EL (cell line): Measurements from ENCODE around the gene CYTH1.
"Not testable (repeated sequence)": the region's sequence is repeated elsewhere in the genome, so short reads cannot be mapped to it uniquely, and the experiment has no call there.

Experiments
- DNase-seq: peaks from one replicate; pipeline ENCODE4 v3.0.0-alpha.2; 2016

The CYTH1 gene

GRCh38 chr17:78785011-78785662 is 3.1 kb upstream of the CYTH1 start:
- no peak for DNase-seq

GRCh38 chr17:78784352-78784751 is 2.3 kb upstream of the CYTH1 start:
- no peak for DNase-seq

- DNase-seq: no peak
Observed at GRCh38 chr17:78783711-78784324, 1.7 kb upstream of the CYTH1 start.

DNA sequence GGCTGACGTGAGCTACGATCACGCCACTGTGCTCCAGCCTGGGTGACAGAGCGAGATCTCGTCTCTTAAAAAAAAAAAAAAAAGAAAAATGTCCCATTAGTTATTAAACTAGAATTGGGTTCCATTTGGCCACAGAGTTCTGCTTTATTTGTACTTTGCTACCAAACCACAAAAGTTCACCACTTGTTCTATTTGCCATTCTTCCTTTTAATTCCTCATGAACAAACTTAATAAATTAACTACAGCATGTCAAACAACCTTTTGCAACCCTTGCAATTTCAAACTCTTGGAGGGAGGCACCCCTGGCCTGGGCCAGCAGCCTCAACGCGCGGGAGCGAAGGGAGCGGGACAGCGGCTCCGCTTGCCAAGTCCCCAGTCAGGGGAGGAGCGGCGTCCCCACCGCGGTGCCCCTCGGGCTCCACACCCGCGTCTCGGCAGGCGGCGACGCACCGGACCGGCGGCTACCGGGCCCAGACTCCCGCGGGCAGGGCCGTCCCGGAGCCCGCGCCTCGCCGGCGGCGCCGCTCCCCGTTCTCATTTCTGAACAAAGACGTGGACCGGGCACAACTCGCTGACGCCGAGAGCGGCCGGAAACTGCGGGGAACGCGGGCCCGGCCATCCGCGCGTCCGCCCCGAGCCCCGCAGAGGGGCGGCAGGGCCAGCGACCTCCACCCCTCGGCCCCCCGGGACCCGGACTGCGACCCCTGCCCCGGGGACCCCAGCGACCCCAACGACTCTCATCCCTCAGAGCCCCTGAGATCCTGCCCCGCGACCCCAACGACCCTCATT is 775 bp downstream of the CYTH1 start:
- peak; percentile 44 for DNase-seq

DNA sequence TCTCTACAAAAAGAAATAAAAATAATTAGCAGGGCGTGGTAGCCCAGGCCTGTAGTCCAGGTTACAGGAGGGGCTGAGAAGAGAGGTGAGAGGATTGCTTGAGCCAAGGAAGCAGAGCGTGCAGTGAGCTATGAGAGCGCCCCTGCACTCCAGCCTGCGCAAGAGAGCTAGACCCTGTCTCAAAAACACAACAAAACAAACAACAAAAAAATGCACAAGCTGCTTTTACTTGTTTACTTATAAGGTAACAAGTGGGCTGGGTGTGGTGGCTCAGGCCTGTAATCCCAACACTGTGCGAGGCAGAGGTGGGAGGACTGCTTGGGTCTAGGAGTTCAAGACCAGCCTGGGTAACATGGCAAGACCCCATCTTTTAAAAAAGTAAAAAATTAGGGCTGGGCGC is 1.7 kb downstream of the CYTH1 start:
- DNase-seq: no peak

DNA sequence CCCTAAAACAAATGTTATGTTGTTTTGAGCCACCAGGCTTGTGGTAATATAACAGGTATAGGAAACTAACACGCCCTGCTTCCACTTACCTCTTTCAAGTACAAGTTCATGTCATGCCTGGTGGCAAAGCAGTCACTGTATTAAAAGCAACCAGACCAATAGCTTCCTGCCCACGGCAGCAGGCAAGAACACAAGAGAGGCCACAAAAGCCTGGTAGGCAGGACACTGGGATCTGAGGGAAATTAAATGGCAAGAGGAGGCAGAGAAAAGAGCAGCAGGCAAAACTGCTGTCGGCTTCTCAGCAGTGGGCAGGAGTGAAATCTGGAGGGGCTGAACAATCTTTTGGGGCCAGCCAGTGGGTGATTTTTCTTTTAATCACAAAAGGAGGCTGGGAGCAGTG is 2.2 kb downstream of the CYTH1 start:
- no peak for DNase-seq

GRCh38 chr17:78779286-78779651 is 2.8 kb downstream of the CYTH1 start:
- not testable (repeated sequence) for DNase-seq

DNA sequence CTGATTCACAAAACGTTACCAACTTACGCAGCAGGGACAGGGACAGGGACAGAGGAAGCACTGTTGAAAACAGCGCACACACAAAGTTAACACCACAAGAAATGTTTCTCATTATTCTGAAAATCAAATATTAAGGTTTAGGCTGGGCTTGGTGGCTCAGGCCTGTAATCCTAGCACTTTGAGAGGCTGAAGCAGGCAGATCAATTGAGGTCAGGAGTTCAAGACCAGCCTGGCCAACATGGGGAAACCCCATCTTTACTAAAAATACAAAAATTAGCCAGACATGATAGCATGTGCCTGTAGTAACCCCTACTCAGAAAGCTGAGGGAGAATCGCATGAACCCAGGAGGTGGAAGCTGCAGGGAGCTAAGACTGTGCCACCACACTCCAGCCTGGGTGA is 4.2 kb downstream of the CYTH1 start:
- DNase-seq: no peak

DNA sequence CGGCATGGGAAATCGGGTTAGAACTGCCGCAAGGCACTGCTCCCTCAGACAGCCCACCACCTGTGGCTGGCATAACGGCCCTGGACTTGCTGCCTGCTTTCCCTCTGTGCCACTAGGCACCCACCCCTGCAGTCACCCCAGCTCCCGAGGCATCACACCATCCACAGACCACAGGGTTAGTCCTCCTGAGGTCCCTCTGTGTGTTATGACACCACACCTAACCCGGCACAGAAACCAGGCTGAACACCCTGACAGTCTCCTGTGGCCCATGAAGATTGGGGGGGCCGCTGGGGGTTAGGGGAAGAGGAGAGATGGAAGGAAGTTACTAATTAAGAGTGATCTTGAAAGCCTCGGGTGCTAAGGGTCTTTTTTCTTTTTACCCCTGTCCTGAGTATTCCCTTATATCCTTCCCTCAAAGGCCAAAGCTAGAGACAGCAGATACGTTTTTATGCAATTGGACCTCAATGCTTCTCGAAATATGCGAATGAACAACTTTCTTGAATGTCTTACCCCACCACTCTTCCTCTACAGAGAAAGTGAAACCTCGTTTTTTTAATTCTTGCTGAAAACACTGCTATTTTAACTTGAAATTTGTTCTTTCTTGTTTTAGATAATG is 7.0 kb downstream of the CYTH1 start:
- no peak for DNase-seq

DNA sequence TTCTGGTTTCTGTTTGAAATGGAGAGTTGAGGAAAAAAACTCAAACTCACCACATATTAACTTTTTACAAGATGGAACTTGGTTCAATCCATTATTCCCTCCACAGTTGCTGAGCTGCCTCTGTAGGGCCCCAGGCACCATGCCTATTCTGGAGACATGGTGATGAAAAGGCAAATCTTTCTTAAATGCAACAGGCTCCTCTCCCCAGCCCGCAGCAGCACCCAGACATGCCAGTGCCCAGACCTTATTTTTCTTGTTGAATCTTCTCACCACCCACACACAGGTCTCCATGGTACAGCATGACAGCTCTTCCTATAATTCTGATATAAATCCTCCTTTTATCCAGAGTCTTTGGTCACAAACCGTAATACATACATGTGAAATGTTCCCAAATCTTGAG is 7.6 kb downstream of the CYTH1 start:
- DNase-seq: no peak

- no peak for DNase-seq
Observed at GRCh38 chr17:78771758-78772382, 10.2 kb downstream of the CYTH1 start.

DNA sequence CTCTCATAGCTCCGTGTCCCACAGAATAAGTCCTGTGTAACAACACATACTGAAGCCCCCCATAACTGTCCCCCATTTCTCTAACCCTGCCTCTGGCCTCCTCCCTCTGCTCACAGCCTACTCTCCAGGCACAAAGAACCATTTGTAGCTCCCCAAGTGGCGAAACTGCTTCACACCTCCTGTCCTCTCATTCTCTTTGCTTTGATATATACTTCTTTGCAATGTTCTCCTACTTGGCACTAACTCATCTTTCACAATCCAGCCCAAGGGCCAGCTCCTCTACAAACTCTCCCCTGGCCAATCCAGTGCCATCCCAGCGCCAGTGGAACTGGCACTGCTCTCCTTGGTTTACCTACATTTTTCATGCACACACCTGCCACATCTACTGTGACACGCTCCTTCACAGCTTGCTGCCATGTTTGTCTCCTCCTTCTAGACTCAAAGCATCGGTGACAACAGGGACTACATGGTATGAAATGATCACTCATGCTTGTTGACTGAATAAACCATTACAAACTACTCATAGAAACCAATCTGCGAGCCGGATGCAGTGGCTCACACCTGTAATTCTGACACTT is 12.8 kb downstream of the CYTH1 start:
- no peak for DNase-seq

DNA sequence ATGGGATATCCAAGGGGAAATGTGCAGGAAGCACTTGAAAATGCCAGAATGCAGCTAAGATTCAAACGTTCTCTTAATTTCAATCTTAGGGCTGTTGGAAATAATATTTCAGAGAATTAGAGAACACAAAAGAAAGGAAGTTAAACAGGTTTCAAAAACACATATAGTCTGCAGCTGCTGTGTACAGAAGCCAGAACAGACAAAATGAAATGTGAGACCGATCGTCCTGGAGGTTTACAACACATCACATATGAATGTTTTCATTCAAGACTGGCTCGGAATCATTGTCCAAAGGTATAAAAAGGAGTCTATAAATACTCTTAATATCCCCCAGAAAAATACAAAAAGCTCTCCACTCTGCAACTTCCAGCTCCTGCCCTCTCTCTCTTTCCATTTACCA is 14.3 kb downstream of the CYTH1 start:
- DNase-seq: no peak

DNA sequence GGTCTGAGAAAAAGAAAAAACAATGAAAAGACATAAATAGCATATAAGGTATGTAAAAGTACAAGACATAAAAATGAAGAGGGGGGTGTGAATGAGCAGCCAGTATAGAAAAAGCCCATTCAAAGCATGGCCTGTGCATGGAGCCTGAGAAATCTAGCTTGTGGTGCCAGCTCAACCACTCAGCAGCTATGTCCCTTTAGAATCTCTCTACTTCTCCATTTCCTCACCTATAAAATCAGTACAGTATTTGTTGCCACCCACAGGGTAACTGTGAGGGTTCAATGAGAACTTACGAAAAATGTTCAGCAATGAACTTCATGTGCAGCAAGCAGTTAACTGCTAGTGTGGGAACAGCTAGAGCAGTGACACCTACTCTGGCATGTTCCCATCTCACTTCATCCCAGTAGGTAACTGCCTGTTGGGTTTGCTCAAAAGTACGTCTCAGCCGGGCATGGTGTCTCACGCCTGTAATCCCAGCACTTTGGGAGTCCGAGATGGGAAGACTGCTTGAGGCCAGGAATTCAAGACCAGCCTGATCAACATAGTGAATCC is 15.3 kb downstream of the CYTH1 start:
- DNase-seq: no peak

DNA sequence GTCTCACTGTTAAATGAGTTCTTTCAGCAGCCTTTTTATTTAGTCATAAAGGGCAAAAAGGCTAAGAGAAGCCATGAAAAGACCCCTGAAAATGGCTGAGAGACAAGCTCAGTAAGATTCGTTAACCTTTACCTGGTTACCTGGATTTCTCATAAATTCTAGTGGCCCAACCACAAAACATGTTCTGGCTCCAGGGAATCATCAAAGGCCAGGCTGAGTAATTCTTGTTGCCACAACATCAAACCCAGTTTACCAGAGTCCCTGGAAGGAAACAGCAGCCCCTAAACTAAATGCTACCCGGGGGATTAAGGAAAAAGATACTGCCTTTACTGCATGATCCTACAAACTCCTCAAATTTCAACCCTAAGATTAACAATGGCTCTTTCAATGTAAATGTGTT is 15.8 kb downstream of the CYTH1 start:
- no peak for DNase-seq

DNA sequence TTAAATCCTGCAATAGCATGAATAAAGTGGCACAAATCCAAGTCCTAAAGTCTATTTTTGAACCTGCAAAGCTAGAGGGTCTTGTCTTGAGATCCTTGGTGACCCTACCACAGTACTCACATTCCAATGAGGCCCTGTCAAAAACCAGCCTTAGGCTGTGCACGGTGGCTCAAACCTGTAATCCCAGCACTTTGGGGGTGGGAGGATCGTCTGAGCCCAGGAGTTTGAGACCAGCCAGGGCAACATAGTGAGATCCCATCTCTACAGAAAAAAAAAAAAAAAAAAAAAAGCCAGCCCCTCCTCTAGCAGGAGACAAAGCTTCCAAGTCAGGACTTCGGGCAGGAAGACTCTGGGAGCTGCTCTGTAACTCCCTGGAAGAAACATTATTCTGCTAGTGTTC is 16.3 kb downstream of the CYTH1 start:
- no peak for DNase-seq

GRCh38 chr17:78764871-78765270 is 17.2 kb downstream of the CYTH1 start:
- no peak for DNase-seq

DNA sequence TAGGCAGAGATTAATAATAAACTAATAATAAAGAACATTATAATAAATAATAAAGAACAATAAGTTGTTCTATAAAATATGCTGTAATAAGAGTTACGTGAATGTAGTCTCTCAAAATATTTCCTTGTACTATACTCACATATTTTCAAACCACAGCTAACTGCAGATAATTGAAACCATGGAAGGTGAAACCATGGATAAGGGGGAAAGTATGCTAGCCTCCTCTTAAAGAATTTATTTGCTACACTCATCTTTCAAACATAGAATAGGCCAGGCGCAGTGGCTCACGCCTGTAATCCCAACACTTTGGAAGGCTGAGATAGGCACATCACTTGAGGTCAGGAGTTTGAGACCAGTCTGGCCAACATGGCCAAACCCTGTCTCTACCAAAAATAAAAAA is 18.5 kb downstream of the CYTH1 start:
- DNase-seq: no peak

GRCh38 chr17:78761789-78762406 is 20.2 kb downstream of the CYTH1 start:
- no peak for DNase-seq

DNA sequence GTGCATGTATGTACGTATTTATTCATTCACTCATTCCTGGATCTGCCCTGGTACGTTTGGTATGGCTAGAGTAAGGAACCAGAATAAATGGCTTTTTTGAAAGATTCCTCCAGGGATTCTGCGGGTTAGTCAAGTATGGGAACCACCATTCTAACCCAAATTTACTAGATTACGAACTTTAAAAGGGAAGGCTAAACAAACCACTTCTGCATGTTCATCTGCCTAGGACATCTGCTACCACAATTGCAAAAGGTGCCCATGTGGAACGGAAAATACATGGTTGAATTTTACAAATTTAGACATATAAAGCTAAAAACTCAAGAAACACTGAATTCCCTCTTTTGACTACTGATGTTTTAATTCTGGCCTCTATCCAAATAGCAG is 22.1 kb downstream of the CYTH1 start:
- no peak for DNase-seq

- DNase-seq: no peak
Observed at GRCh38 chr17:78759203-78759968, 22.7 kb downstream of the CYTH1 start.
